Glutamatergic neuron (in vitro differentiated cells): ENCODE measurements around the gene RPP21. TPM values are rescaled to one million over a fixed set of nuclear protein-coding genes. Genes with fewer than 3 reads are reported as not detected.

Source experiments
- DNase-seq: peaks from one replicate; pipeline ENCODE4 v3.0.0; 2022
- H3K27ac Mint-ChIP-seq: one replicate; pipeline ENCODE4 v1.8.0; 2020; ENCODE audit warnings: mild to moderate bottlenecking, mixed read lengths, inconsistent platforms; ENCODE audit not compliant: unreplicated experiment
- H3K27me3 Mint-ChIP-seq: one replicate; pipeline ENCODE4 v1.8.0; 2020; ENCODE audit warnings: mild to moderate bottlenecking, moderate library complexity, mixed read lengths, inconsistent platforms; ENCODE audit not compliant: unreplicated experiment
- H3K36me3 Mint-ChIP-seq: one replicate; pipeline ENCODE4 v1.8.0; 2020; ENCODE audit warnings: mild to moderate bottlenecking, mixed read lengths, inconsistent platforms; ENCODE audit not compliant: unreplicated experiment
- H3K4me1 Mint-ChIP-seq: one replicate; pipeline ENCODE4 v1.8.0; 2020; ENCODE audit warnings: mild to moderate bottlenecking, low read depth, mixed read lengths, inconsistent platforms; ENCODE audit not compliant: unreplicated experiment
- H3K4me3 Mint-ChIP-seq: one replicate; pipeline ENCODE4 v1.8.0; 2020; ENCODE audit warnings: mild to moderate bottlenecking, mixed read lengths, inconsistent platforms; ENCODE audit not compliant: unreplicated experiment
- H3K9me3 Mint-ChIP-seq: one replicate; pipeline ENCODE4 v1.8.0; 2020; ENCODE audit warnings: mild to moderate bottlenecking, moderate library complexity, mixed read lengths, inconsistent platforms; ENCODE audit not compliant: unreplicated experiment
- CTCF ChIP-seq: fragments of 200-600 bp; sonication (generic); IDR thresholded peaks from one replicate; pipeline ENCODE4 v1.5.0; 2021; ENCODE audit not compliant: partially characterized antibody, unreplicated experiment
- total RNA-seq: library from RNA; stranded (reverse); fragmentation: NEBNext Ultra II Directional; extraction: Animal tissue kit (Norgen Biotek cat#: 25700); gene quantifications from one replicate; pipeline ENCODE4 v1.2.1, GENCODE V29; 2021; ENCODE audit not compliant: unreplicated experiment

RPP21 gene
- total RNA-seq, 1 donor from 2014 or later = 36.7 TPM

GRCh38 chr6:30321692-30322388 is 23.1 kb upstream of the RPP21 start:
- TF ChIP-seq CTCF = no peak
- Mint-ChIP-seq H3K36me3 (no peaks in the 10 kb centered on the region), H3K4me3 (no peak overlapping the region), H3K27me3 (peaks cover 2% of the 10 kb centered on the region), H3K4me1 (peaks cover 16% of the 10 kb centered on the region), H3K27ac (peak overlapping the region; percentile 15), H3K9me3 (peaks cover 2% of the 10 kb centered on the region)
- DNase-seq = no peak

- TF ChIP-seq CTCF = no peak
- H3K27ac Mint-ChIP-seq = no peak overlapping the region
- H3K4me1 Mint-ChIP-seq = peaks cover 23% of the 10 kb centered on the region
- no peaks in the 10 kb centered on the region for H3K36me3 Mint-ChIP-seq
- peaks cover 4% of the 10 kb centered on the region for H3K27me3 Mint-ChIP-seq
- H3K9me3 Mint-ChIP-seq = peaks cover 7% of the 10 kb centered on the region
- peak overlapping the region; percentile 38 for H3K4me3 Mint-ChIP-seq
- no peak for DNase-seq
These were observed 22.1 kb upstream of the RPP21 start for GRCh38 chr6:30322527-30323501.

GRCh38 chr6:30323806-30324205 is 21.1 kb upstream of the RPP21 start:
- no peak for TF ChIP-seq CTCF
- no peak for DNase-seq
- H3K4me3 Mint-ChIP-seq = no peak overlapping the region
- H3K4me1 Mint-ChIP-seq = peaks cover 25% of the 10 kb centered on the region
- peaks cover 9% of the 10 kb centered on the region for H3K9me3 Mint-ChIP-seq
- peaks cover 4% of the 10 kb centered on the region for H3K27me3 Mint-ChIP-seq
- no peak overlapping the region for H3K27ac Mint-ChIP-seq
- no peaks in the 10 kb centered on the region for H3K36me3 Mint-ChIP-seq

GRCh38 chr6:30325150-30325872 is 19.6 kb upstream of the RPP21 start:
- H3K36me3 Mint-ChIP-seq = no peaks in the 10 kb centered on the region
- peak; percentile 69 for DNase-seq
- TF ChIP-seq CTCF = no peak
- H3K27me3 Mint-ChIP-seq = peaks cover 6% of the 10 kb centered on the region
- peak overlapping the region; percentile 92 for H3K27ac Mint-ChIP-seq
- H3K9me3 Mint-ChIP-seq = peaks cover 9% of the 10 kb centered on the region
- peak overlapping the region; percentile 93 for H3K4me3 Mint-ChIP-seq
- H3K4me1 Mint-ChIP-seq = peaks cover 25% of the 10 kb centered on the region
